Head of caudate nucleus (tissue), 42 donors: ENCODE data around the gene CD2AP.
"Not testable (repeated sequence)": the region's sequence is repeated elsewhere in the genome, so short reads cannot be mapped to it uniquely, and the experiment has no call there.

Experiments used
- DNase-seq, 42 donors: peaks; one replicate each; pipeline versions ENCODE4 v3.0.0 to v3.0.0-alpha.2; 2020 to 2021; ENCODE audit warnings: mixed read lengths in 7 of 42
- intact Hi-C: fragments of 100-400 bp; cut with DNase I; formaldehyde crosslinking; loops from one replicate; pipeline ENCODE4 v1.15.0; 2022

CD2AP gene

GRCh38 chr6:47599512-47599911 is 121.9 kb downstream of the CD2AP start:
- DNase-seq = no peak
- intact Hi-C loops = no loop called here

GRCh38 chr6:47603227-47603626 is 125.6 kb downstream of the CD2AP start:
- intact Hi-C loops = no loop called here

GRCh38 chr6:47603995-47604394 is 126.4 kb downstream of the CD2AP start:
- intact Hi-C loops = no loop called here
- no peak for DNase-seq

More at GRCh38 chr6:47603227-47603626, 125.6 kb downstream of the CD2AP start:
- no peak for DNase-seq

GRCh38 chr6:47621838-47622449 is 144.4 kb downstream of the CD2AP start:
- intact Hi-C loops = no loop called here
- DNase-seq = no peak

DNA sequence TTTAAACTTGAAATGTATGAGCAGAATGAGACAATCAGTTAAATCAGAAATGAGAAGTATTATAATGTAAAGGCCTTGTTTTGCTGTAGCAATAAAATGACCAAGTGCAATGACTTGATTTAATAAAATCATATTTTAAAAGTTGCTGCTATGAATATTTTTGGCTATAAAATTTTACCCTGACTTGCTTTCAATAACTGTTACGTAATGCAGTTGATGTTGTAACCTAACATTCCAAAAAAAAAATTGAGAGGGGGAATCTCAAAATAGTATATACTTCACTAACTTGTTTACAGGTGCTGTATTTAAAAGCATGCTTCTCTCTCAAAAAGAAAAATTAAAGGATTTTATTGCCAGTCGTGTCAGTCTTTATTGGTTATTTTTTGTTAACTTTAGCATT is 149.2 kb downstream of the CD2AP start:
- no peak for DNase-seq
- intact Hi-C loops = no loop called here

DNA sequence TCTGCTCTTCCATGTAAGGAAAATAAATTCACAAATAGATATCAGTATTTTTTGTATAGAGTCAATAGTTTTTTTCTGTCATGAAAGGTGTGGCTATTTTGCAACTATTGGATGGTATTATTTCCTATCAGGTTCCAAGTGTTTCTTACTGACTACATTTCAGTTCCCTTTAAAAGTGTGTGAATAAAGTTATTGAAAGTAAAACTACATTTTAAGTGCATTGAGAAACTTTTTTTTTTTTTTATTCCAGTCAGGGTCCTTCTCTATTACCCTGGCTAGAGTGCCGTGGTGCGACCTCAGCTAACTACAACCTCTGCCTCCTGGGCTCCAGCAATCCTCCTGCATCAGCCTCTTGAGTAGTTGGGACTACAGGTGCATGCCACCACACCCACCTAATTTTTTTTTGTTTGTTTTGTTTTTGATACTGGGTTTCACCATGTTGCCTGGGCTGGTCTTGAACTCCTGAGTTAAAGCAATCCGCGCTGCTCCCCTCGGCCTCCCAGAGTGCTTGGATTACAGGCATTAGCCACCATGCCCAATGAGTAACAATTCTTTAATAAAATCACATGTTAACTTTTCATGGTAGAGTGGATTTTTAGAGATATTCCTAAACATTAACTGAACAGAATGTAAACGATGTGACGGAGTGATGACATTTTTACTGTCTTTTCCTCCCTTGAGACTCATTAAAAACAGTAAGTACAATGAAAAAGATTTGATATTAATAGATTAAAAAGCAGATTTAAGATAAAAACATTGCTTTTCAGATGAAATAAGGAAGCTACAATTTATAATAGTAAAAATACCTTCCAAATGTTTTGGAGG is 151.1 kb downstream of the CD2AP start:
- intact Hi-C loops = no loop called here
- no peak for DNase-seq

GRCh38 chr6:47629954-47630353 is 152.4 kb downstream of the CD2AP start:
- DNase-seq = no peak
- intact Hi-C loops = no loop called here

- DNase-seq = no peak
- intact Hi-C loops = no loop called here
Measured at GRCh38 chr6:47630587-47630986, 153.0 kb downstream of the CD2AP start.

GRCh38 chr6:47631269-47631772 is 153.7 kb downstream of the CD2AP start:
- intact Hi-C loops = no loop called here
- DNase-seq = no peak

GRCh38 chr6:47631797-47632196 is 154.2 kb downstream of the CD2AP start:
- DNase-seq = no peak
- intact Hi-C loops = no loop called here

GRCh38 chr6:47633141-47633540 is 155.6 kb downstream of the CD2AP start:
- no peak for DNase-seq
- intact Hi-C loops = no loop called here

DNA sequence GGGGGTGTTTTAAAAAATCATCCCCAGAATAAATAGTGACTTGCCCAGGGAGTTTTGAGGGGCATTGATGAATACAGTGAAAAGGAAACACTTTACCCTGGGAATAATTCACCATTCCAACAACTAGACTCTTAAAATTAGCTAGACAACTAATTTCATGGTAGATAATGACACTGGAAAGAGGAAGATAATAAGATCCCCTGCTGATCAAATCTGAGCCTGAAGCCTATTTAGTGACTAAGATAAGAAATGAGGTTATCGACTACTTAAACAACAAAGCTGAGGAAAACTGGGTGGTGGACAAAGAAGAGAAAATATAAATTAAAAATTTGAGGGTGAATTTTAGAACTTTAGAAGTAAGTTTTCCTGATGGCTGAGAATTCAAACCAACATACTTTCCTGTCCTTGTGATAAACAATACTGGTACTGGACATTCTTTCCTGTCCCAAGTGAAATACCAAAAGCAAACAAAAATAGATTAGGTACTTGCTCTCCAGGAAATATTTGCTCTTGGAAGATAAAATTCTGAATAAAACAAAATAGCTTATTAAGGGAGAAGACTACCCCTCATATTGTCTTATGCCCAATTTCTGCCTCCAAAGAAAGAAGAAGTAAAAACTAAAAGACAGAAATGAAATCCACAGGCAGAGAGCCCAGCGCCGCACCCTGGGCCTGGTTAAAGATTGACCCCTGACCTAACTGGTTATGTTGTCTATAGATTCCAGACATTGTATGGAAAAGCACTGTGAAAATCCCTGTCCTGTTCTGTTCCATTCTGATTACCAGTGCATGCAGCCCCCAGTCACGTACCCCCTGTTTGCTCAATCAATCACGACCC is 156.8 kb downstream of the CD2AP start:
- intact Hi-C loops = no loop called here
- no peak for DNase-seq

DNA sequence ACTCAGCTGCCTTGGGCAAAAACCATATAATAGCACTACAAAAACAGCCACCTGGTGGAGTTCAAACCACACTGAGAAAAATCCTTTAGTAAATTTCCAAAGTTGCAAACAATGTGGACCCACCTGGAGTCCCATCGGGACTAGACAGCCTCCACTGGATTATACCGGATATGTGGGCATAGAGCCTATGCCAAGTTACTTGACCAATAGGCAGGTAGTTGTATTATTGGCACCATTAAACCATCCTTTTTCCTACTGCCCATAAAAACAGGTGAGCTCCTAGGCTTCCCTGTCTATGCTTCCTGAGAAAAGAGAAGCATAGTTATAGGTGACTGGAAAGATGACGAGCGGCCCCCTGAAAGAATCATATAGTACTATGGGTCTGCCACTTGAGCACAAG is 169.1 kb downstream of the CD2AP start:
- DNase-seq = no peak
- intact Hi-C loops = no loop called here

DNA sequence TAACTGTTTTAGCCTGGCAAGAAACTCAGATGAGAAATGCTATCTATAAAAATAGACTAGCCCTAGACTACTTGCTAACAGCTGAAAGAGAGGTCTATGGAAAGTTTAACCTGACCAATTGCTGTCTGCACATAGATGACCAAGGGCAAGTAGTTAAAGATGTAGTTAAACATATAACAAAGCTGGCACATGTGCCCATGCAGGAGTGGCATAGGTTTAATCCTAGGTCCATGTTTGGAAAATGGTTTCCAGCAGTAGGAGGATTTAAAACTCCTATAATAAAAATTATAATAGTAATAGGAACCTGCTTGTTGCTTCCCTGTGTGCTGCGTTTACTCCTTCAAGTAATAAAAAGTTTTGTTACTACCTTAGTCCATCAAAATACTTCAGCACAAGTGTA is 169.6 kb downstream of the CD2AP start:
- intact Hi-C loops = no loop called here
- DNase-seq = no peak

GRCh38 chr6:47647626-47648025 is 170.0 kb downstream of the CD2AP start:
- intact Hi-C loops, DNase-seq: not testable (repeated sequence)

DNA sequence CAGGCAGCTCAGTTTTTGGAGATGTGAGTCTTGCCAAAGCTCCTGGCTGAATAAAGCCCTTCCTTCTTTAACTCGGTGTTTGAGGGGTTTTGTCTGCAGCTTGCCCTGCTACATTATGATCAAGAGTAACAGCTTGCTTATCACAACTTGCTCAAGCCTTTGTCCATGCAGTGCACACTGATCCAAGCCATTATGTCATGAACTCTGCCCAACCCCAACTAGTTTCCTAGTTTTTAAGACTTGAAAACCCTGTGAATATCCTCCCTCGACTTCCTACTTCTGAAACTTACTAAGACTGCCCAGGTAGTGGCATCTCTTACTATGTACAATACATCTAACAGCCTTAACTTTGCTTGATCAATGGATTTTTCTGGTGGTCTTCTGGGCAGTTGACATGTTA is 170.4 kb downstream of the CD2AP start:
- DNase-seq = no peak
- intact Hi-C loops = no loop called here

- DNase-seq = no peak
- intact Hi-C loops = no loop called here
Measured at GRCh38 chr6:47650553-47651432, 173.2 kb downstream of the CD2AP start.

- intact Hi-C loops = no loop called here
- DNase-seq = no peak
Measured at GRCh38 chr6:47651505-47651944, 173.9 kb downstream of the CD2AP start.

DNA sequence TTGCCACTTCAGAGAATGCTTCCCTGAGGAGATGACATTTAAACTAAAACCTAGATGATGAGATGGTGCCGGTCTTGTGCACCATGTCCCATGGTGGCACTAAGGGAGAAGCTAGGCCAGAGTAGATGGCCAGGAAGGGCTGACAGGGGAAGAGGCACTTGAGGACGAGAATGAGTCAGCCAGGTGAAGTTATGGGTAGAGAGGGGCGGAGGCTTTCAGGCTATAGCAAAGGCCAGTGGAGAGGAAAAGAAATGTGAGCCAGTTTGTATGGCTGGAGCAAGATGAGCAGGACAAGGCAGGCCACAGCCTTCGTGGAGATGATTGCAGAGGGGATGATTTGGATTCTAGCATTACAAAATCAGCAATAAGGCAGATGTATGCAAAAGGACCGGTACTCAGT is 176.1 kb downstream of the CD2AP start:
- intact Hi-C loops = no loop called here
- DNase-seq = no peak
